ENCODE measurements around the gene F8.

DNA sequence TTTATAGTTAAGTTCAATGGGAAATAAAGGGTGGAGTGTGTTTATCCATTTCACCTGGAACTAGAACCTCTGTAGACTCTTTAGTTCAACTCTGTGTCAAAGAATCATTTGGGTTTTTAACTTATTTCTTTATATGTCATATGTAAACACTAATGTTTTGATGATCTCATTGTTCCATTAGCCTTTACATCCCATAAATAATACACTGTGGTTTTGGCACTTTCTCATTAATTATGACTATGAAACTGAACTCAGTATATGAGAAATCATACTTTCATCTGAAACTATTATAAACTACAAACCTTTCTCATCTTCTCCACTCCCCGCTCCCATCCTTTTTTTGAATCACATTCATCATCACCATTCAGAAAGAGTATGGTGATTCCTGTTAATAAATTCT, 31.0 kb downstream of the F8 start:
- TF ChIP-seq, protein P1, sequence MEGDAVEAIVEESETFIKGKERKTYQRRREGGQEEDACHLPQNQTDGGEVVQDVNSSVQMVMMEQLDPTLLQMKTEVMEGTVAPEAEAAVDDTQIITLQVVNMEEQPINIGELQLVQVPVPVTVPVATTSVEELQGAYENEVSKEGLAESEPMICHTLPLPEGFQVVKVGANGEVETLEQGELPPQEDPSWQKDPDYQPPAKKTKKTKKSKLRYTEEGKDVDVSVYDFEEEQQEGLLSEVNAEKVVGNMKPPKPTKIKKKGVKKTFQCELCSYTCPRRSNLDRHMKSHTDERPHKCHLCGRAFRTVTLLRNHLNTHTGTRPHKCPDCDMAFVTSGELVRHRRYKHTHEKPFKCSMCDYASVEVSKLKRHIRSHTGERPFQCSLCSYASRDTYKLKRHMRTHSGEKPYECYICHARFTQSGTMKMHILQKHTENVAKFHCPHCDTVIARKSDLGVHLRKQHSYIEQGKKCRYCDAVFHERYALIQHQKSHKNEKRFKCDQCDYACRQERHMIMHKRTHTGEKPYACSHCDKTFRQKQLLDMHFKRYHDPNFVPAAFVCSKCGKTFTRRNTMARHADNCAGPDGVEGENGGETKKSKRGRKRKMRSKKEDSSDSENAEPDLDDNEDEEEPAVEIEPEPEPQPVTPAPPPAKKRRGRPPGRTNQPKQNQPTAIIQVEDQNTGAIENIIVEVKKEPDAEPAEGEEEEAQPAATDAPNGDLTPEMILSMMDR (conservative IDR thresholded peaks at IDR 0.05; ENCODE audit: low read depth, low read length), result no peak
- no peak for TF ChIP-seq EZH2 (IDR thresholded peaks at IDR 0.05; ENCODE audit: low read length, unreplicated experiment)
